Measurements from ENCODE around the gene ST8SIA2. TPM values are rescaled to one million over a fixed set of nuclear protein-coding genes. Genes with fewer than 3 reads are reported as not detected.

ST8SIA2 gene
- total RNA-seq, 1 experiment from 2014 or later = not detected

DNA sequence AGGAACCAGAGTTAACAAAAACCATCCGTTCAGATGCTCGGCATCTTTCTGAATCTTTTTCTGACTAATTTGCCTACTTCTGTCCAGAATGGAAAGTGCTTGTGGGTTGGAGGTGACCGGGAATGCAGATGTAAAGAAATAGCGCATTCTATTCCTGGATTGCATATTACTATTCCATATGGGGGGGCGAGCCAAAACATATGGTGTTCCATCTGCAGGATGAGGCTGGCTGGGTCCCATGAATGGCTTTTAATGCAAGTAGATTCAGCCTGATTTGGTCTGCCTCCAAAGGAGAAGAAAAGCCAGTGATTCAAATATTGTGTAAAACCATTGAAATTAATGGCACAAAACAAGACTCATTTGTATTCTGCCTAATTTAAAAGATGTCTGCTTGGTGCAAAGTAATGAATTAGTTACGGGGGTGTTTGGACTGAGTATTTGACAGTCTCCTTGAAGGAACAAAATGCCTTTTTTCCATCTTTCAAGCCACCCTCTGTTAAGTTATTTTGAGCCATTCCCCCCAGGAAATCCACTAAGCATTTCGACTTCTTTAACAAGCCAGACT, 99.0 kb downstream of the ST8SIA2 start:
- DNase-seq (ENCODE audit: low spot score) = no peak

DNA sequence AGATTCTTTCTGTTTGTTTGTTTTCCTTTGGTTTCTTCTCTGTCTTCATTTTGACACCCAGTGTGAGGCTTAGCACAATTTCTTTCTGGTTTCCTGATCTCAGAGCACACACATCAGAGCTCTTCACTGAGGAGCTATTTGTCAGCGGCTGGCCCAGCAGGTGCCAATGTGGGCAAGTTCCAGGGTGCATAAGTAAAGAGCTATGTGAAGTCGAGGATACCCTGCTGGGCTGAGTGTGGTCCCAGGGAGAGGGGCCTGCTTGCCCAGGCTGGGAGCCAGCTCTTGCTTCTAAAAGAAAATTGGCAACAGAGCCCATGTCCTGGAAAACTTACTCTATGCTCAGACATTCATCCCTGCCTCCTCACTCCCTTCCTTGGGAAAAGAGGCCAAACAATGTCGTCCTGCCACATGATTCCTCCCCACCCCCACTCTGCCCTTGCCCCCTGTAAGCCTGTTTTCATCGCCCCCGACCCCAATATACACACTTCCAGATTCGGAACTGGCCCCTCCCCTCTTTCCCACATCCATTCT, 101.2 kb downstream of the ST8SIA2 start:
- no peak for DNase-seq (ENCODE audit: low spot score)

DNA sequence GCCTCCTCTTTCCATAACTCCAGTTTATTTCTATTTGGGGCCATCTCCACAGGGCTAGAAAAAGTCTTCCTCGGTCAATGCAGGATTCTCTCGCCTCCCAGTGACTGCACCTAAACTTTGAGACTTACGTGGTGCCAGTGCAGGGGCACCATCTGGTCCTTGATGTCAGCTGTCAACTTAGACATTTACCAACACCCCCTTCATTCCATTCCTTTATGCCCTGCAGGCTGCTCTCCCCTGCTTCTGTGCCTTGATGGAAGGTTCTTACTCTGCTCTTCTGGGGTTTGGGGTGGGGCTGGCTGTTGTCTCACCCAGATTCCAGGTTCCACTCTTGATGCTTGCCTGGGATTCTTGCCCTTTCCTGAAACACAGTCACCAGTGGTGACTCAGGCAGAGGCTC, 101.8 kb downstream of the ST8SIA2 start:
- no peak for DNase-seq (ENCODE audit: low spot score)

DNA sequence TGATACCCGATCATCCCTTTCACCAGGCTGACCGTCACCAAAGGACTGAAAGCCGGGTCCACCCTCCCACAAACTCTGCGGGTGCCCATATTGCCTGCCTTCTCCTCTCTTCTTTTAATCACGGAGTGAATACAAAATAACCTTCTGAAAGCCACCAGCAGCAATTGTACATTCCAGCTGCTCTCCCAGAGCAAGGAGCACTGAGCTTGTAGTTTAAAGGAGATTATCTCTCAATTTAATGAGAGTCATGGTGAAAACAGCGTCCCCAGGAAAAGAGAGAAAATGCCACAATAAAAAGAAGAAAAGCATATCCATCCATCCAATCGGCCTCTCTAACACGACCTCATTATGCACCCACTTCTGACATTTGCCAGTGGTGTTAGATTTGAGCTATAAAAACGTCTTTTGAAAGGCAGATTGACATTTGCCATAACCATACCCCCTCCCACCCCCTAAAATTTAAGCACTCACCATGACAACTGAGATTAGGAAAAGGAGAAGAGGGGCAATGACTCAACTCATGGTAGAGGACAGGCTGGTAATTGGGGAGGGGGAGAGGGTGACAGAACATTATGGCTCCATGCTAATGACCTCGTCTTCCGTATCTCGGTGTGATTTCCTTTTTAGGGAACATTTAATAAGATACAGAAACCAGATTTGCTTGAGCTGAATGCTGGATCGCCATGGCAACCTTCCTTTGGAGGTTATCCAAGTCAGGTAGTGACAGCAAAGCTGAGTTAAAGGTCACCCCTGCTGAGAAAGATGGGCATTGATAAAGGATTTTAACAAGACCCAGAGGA, 106.2 kb downstream of the ST8SIA2 start:
- DNase-seq (ENCODE audit: low spot score) = no peak

DNA sequence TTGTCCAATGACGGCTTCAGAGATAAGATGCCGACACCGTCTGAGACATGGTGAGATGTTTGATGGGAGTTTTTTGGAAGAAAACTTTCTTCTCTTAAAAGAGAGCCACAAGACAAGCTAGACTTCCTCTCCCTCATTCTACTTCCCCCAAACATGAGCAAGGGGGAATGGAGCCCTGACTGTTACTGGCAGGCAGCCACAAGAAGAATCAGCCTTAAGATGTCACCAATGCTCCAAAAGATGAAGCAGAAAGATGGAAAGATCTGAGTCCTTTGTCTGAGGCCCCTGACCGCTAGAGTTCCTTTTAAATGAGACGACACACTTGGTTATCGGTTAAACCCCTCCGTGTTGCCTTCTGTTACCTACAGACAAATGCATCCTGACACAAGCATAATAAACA, 108.7 kb downstream of the ST8SIA2 start:
- no peak for DNase-seq (ENCODE audit: low spot score)

DNA sequence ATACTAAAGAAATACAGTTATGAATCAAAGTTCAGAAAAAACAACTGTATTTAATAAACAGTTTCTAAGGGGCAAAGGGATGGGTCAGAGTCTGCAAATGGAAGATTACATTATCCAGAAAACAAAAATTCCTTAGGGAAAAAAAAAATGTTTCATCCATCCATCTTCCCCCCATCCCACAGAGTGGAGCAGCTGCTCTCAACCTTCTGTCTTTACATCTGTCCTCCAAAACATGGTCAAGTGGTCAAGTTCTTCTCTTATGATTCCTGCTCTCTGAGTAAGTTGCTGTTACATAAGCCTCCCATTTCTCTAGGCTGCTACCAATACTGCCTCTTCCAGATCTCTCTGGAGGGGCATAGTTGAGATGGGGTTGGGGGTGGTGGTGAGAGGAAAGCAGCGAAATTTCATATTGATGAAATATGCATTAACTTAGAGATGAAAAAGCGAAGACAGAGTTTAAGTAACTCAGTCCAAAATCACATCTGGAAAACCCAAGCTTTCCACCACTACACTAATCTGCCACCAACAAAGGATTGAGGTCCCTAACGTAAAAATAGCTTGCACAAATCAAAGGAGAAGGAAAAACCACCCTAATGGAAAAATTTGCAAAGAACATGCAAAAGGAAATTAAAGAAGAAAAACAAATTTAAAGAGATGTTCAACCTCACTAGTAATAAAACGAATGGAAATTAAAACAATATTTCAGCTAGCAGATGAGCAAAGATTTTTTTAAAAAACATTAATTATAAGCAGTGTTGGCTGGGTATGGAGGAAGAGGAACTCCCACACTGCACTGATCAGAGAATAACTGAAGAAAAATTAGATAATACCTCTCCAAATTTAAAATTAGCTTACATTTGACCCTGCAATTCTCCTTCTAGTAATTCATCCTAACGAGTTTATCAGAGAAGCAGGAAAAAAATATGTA, 109.5 kb downstream of the ST8SIA2 start:
- DNase-seq (ENCODE audit: low spot score) = no peak

DNA sequence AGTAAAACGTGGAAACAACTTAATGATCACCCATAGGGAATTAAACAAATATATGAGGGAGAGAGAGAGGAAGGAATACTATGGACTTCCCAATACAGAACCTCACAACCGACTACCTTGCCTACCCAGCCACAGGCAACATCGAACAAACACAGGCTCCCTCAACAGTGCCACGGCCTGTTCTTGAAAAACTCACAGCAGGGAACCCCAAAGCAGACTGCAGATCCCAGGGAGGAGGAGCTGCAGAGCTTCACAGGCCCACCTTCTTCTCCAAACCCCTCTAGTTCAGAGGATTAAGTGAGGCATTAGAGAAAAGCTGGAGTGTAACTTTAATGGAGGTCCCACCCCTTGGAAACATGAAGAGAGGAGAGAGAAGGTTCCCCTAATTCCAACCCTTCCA, 110.2 kb downstream of the ST8SIA2 start:
- DNase-seq (ENCODE audit: low spot score) = no peak

DNA sequence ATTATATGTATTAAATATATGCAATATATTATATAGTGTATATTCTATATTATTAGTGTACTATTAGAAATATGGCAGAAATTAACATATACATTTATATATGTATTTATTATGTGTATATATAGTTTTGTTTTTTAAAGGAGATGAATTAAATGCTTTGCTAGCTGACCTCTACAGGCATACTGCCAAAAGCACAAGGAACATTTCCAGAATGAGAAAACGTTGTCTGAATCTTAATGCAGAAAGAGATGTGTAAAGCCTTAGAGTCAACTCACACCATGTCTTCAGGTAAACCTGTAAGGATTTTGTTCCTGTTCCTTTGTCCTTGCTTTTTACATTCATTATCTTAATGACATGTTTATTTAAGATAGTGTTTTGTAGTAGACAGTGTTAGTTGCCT, 111.9 kb downstream of the ST8SIA2 start:
- DNase-seq (ENCODE audit: low spot score) = no peak

DNA sequence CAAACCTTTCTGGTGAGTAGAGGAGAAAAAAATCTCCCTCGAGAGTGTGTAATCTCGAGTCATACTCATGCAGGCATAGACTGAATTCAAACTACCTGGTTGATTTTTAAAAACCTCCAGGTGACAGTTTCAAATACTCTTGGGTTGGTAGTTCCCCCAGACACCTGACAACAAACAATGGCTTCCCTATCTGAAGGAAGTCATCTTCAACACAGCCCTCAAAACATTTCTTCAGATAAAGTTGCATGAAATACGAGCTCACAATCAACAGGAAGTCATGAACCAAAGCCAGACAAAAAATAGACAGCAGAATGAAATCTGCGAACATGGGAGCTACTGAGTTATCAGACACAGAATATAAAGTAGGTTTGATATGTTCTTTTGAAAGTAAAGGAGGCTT, 112.8 kb downstream of the ST8SIA2 start:
- DNase-seq (ENCODE audit: low spot score) = no peak

DNA sequence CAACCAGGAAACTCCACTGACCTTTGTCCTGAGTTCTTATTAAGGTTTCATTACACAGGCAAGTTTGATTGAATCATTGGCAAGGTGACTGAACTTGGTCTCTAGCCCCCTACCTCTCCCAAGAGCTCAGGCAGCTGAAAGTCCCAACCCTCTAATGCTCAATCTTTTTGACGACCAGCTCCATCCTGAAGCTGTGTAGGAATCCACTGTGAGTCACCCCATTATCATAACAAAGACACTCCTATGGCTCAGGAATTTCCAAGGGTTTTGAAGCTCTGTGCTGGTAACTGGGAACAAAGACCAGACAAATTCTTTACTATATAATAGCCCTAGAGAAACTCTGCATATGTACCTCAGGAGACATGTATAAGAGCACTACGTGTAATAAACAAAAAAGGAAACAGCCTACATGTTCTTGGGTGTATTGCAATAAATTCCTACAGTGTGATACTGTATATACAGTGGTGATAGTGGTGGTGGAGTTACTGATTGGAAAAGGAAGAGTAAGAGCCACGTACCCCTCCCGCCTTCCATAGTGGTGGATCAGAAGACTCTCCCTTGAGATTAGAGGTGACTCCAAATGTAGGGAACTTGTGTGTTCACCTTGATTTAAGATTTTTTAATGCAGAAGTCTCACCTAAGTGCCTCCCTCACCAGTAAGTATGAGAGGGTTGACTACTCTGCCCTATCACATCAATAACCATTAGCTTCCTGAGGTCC, 116.6 kb downstream of the ST8SIA2 start:
- DNase-seq (ENCODE audit: low spot score) = no peak

Small RNA genes within 50 kb of the gene (small RNA-seq; reads per million reads assigned to genes)
- not detected for gene RF01233
